ENCODE results near the gene COX8A. TPM values are rescaled to one million over a fixed set of nuclear protein-coding genes. Genes with fewer than 3 reads are reported as not detected.

COX8A gene
- total and polyA plus RNA-seq, 2 of the 13 experiments (the other 11 are each of a cell fraction or from before 2014, with no cell fraction given), result 202 to 406 TPM

DNA sequence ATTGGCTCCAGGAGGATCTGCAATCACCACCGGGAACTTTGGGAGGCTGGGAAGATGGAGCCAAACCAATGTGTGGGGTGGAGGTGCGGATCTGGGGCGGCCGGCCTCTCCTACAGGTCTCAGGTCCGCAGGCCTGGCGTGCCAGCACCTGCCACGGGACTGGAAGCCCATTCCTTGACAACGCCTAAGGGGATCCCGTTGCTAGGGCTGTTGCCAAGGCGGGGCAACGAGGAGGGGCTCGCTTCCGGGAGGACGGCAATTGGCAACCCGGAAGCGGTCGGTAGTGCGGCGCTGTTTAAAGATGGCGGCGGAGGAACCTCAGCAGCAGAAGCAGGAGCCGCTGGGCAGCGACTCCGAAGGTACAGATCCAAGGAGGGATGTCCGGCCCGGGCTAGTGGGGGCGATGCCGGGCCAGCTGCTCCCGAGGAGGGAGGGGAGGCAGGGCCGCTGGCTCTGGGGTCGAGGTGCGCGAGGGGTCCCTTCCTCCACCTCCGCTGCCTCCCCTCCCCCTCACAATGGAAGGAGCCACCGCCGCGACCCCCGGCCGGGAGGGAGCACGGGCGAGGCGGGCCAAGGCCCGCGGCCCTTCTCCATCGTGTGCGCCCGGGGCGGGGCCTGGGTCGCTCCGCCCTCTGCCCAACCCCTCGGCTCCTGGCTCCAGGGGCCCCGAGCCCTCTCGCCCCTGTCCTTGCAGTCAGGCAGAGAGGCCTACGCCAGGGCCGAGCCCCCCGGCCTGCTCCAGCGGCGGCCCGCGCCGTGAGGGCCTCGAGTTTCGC lies 11.9 kb downstream of the COX8A start, which contains the start of gene OTUB1 (continued):
- TF ChIP-seq, protein P1, sequence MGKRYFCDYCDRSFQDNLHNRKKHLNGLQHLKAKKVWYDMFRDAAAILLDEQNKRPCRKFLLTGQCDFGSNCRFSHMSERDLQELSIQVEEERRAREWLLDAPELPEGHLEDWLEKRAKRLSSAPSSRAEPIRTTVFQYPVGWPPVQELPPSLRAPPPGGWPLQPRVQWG (CRISPR knock-in tag; IDR thresholded peaks at IDR 0.05; ENCODE audit: borderline replicate concordance, low read depth), result no peak
- TF ChIP-seq, protein P2, sequence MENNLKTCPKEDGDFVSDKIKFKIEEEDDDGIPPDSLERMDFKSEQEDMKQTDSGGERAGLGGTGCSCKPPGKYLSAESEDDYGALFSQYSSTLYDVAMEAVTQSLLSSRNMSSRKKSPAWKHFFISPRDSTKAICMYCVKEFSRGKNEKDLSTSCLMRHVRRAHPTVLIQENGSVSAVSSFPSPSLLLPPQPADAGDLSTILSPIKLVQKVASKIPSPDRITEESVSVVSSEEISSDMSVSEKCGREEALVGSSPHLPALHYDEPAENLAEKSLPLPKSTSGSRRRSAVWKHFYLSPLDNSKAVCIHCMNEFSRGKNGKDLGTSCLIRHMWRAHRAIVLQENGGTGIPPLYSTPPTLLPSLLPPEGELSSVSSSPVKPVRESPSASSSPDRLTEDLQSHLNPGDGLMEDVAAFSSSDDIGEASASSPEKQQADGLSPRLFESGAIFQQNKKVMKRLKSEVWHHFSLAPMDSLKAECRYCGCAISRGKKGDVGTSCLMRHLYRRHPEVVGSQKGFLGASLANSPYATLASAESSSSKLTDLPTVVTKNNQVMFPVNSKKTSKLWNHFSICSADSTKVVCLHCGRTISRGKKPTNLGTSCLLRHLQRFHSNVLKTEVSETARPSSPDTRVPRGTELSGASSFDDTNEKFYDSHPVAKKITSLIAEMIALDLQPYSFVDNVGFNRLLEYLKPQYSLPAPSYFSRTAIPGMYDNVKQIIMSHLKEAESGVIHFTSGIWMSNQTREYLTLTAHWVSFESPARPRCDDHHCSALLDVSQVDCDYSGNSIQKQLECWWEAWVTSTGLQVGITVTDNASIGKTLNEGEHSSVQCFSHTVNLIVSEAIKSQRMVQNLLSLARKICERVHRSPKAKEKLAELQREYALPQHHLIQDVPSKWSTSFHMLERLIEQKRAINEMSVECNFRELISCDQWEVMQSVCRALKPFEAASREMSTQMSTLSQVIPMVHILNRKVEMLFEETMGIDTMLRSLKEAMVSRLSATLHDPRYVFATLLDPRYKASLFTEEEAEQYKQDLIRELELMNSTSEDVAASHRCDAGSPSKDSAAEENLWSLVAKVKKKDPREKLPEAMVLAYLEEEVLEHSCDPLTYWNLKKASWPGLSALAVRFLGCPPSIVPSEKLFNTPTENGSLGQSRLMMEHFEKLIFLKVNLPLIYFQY (CRISPR knock-in tag; IDR thresholded peaks at IDR 0.05; ENCODE audit: borderline replicate concordance), result no peak
- peak; percentile 40; the same call in 1 of the 2 replicates for TF ChIP-seq RAD21 (CRISPR knock-in tag; IDR thresholded peaks at IDR 0.05)
- TF ChIP-seq, protein P3, sequence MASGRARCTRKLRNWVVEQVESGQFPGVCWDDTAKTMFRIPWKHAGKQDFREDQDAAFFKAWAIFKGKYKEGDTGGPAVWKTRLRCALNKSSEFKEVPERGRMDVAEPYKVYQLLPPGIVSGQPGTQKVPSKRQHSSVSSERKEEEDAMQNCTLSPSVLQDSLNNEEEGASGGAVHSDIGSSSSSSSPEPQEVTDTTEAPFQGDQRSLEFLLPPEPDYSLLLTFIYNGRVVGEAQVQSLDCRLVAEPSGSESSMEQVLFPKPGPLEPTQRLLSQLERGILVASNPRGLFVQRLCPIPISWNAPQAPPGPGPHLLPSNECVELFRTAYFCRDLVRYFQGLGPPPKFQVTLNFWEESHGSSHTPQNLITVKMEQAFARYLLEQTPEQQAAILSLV (CRISPR knock-in tag; IDR thresholded peaks at IDR 0.05; ENCODE audit: borderline replicate concordance), result peak; percentile 94; the same call in 1 of the 2 replicates
- TF ChIP-seq ZSCAN29 (CRISPR knock-in tag; conservative IDR thresholded peaks at IDR 0.05), result no peak
- TF ChIP-seq ZNF253 (CRISPR knock-in tag; IDR thresholded peaks at IDR 0.05; ENCODE audit: borderline replicate concordance), result no peak; the same call in 1 of the 2 replicates
- TF ChIP-seq, protein P4, sequence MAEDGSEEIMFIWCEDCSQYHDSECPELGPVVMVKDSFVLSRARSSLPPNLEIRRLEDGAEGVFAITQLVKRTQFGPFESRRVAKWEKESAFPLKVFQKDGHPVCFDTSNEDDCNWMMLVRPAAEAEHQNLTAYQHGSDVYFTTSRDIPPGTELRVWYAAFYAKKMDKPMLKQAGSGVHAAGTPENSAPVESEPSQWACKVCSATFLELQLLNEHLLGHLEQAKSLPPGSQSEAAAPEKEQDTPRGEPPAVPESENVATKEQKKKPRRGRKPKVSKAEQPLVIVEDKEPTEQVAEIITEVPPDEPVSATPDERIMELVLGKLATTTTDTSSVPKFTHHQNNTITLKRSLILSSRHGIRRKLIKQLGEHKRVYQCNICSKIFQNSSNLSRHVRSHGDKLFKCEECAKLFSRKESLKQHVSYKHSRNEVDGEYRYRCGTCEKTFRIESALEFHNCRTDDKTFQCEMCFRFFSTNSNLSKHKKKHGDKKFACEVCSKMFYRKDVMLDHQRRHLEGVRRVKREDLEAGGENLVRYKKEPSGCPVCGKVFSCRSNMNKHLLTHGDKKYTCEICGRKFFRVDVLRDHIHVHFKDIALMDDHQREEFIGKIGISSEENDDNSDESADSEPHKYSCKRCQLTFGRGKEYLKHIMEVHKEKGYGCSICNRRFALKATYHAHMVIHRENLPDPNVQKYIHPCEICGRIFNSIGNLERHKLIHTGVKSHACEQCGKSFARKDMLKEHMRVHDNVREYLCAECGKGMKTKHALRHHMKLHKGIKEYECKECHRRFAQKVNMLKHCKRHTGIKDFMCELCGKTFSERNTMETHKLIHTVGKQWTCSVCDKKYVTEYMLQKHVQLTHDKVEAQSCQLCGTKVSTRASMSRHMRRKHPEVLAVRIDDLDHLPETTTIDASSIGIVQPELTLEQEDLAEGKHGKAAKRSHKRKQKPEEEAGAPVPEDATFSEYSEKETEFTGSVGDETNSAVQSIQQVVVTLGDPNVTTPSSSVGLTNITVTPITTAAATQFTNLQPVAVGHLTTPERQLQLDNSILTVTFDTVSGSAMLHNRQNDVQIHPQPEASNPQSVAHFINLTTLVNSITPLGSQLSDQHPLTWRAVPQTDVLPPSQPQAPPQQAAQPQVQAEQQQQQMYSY (CRISPR knock-in tag; IDR thresholded peaks at IDR 0.05), result peak; percentile 65; the same call in 1 of the 2 replicates
- TF ChIP-seq, protein P5, sequence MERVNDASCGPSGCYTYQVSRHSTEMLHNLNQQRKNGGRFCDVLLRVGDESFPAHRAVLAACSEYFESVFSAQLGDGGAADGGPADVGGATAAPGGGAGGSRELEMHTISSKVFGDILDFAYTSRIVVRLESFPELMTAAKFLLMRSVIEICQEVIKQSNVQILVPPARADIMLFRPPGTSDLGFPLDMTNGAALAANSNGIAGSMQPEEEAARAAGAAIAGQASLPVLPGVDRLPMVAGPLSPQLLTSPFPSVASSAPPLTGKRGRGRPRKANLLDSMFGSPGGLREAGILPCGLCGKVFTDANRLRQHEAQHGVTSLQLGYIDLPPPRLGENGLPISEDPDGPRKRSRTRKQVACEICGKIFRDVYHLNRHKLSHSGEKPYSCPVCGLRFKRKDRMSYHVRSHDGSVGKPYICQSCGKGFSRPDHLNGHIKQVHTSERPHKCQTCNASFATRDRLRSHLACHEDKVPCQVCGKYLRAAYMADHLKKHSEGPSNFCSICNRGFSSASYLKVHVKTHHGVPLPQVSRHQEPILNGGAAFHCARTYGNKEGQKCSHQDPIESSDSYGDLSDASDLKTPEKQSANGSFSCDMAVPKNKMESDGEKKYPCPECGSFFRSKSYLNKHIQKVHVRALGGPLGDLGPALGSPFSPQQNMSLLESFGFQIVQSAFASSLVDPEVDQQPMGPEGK (CRISPR knock-in tag; IDR thresholded peaks at IDR 0.05), result peak; percentile 43; the same call in 1 of the 2 replicates
- no peak for TF ChIP-seq TAF15 (IDR thresholded peaks at IDR 0.05; ENCODE audit: low read depth, low read length, poor library complexity, severe bottlenecking)
- peak; percentile 90 for TF ChIP-seq RBM39 (IDR thresholded peaks at IDR 0.05; ENCODE audit: low read depth, low read length, poor library complexity, severe bottlenecking)
- TF ChIP-seq MLLT10 (CRISPR knock-in tag; IDR thresholded peaks at IDR 0.05), result no peak
- TF ChIP-seq, protein P6, sequence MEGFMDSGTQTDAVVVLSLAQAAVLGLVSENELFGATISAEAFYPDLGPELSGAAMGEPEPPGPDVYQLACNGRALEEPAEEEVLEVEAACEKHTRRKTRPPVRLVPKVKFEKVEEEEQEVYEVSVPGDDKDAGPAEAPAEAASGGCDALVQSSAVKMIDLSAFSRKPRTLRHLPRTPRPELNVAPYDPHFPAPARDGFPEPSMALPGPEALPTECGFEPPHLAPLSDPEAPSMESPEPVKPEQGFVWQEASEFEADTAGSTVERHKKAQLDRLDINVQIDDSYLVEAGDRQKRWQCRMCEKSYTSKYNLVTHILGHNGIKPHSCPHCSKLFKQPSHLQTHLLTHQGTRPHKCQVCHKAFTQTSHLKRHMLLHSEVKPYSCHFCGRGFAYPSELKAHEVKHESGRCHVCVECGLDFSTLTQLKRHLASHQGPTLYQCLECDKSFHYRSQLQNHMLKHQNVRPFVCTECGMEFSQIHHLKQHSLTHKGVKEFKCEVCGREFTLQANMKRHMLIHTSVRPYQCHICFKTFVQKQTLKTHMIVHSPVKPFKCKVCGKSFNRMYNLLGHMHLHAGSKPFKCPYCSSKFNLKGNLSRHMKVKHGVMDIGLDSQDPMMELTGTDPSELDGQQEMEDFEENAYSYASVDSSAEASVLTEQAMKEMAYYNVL (CRISPR knock-in tag; IDR thresholded peaks at IDR 0.05; ENCODE audit: borderline replicate concordance), result no peak
- no peak for TF ChIP-seq CEBPB (IDR thresholded peaks at IDR 0.05; ENCODE audit: borderline replicate concordance, low read depth, low read length)

Measured in HepG2 (cell line).